Spleen (tissue), 7 donors: ENCODE data around the gene SHMT2.

Experiments used
- CTCF ChIP-seq, 11 experiments: fragments of 200-600 bp in 7 of 11; fragments of 450-650 bp in 4 of 11; sonication (generic) in 4 of 11; IDR thresholded peaks in 8 of 11; conservative IDR thresholded peaks in 3 of 11; 1 replicate in 7 of 11; 2 replicates in 4 of 11; pipeline versions ENCODE4 v1.4.0 to v1.8.0; 2016 to 2021; ENCODE audit warnings: antibody characterized with exemption in 11 of 11, inconsistent platforms in 4 of 11, mild to moderate bottlenecking in 1 of 11
- POLR2A ChIP-seq, 3 donors: fragments of 450-650 bp; IDR thresholded peaks; one replicate each; pipeline ENCODE4 v1.5.1; 2017; ENCODE audit warnings: antibody characterized with exemption in 3 of 3, mild to moderate bottlenecking in 1 of 3
- POLR2AphosphoS5 ChIP-seq, 3 donors: sonication (generic); formaldehyde crosslinking; IDR thresholded peaks; one replicate each; pipeline ENCODE4 v1.5.1; 2017; ENCODE audit warnings: antibody characterized with exemption in 3 of 3
- donor health status: DM: no; HTN: no; CAD: no; lungs with moderate emphysema.
- donor health status: DM: no; HTN: no; CAD: no.
- donor health status: DM: no; HTN: no; CAD: no.

- TF ChIP-seq POLR2AphosphoS5 (IDR thresholded peaks at IDR 0.05) (no peak), CTCF (IDR thresholded peaks at IDR 0.05 in 8 of 11, conservative IDR thresholded peaks at IDR 0.05 in 3 of 11) (no peak), POLR2A (IDR thresholded peaks at IDR 0.05) (no peak)
Observed at GRCh38 chr12:57273516-57273915, 44.0 kb downstream of the SHMT2 start.
